ENCODE measurements around the gene MED22.
"Not testable (repeated sequence)": the region's sequence is repeated elsewhere in the genome, so short reads cannot be mapped to it uniquely, and the experiment has no call there.

Gene MED22

DNA sequence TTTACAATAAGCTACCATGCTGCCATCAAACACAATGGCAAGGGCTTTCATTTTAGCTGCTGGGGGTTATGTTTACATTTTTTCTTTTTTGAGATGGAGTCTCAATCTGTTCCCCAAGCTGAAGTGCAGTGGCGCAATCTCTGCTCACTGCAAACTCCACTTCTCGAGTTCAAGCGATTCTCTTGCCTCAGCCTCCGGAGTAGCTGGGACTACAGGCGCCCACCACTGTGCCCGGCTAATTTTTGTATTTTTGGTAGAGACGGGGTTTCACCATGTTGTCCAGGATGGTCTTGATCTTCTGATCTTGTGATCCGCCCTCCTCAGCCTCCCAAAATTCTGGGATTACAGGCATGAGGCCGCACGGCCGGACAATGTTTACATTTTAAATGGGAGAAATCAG, 13.0 kb downstream of the MED22 start:
- DNase-seq (ENCODE audit: low read depth) = not testable (repeated sequence)

DNA sequence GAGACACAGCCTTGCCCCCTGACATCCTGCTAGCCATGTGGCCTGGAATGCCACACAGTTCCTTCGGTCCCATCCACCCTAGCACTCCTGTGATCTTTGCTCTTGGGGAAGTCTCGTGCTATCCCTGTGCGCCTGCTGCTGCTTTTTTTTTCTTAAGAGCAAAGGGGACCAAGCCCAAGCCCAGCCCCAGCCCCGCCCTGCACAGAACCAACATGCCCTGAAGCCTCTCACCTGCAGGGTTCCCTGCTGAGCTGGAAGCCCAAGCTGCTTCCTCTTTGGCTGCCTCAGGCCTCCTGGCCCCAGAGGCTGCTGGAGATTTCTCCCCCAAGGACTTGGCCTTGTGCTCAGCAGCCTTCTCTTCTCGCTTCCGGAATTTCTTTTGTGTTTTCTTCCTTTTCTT, 13.8 kb downstream of the MED22 start:
- no peak for DNase-seq (ENCODE audit: low read depth)

DNA sequence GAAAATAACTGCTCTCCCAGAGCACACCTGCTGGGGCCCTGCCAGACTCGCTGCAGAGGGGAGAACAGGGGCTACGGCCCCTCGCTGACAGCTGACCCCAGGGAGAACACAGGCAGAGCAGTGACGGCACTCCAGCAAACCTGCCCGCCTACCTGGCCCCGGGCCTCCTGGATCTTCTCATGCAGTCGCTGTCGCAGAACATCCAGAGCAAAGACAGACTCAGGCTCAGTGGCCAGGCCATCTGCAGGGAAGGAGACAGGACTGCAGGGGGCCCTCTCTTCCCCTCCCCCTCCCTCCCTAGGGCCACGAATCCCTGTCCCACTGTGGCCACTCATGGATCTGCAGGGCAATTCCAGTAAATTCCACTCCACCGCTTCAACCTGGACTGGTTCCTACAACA, 14.4 kb downstream of the MED22 start:
- DNase-seq (ENCODE audit: low read depth) = no peak

DNA sequence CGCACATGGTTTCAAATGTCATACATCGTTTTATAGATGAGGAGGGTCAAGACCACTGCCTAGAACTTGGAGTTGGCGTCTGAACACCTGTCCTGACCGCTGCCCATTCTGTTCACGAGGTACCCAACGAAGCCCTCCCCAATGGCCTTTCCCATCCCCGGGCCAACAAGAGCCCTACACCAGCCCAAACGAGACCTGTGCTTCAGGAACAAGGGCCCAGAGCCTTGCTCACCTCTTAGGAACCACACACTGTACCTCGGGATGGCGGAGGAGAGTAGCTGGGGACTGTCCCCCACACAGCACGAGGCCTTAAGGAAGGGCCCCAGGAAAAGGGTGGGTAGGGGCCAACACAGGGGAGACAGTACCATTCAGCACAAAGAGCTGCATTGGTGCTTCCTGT, 14.9 kb downstream of the MED22 start:
- no peak for DNase-seq (ENCODE audit: low read depth)

DNA sequence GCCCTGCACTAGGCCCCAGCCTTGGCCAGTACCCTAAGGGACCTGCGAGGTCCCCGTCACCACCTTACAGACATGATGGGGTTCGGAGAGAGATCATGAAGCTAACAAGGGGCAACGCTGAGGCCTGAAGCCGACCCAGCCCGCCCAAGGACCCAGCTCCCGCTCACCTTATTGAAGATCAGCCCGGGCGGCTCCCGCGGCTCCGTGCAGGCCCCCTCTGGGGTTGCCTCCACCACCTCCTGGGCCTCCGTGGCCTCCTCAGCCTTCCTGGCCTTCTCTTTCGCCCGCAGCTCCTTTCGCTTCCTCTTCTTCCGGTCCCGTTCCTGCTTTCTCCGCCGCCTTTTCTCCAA, 15.6 kb downstream of the MED22 start:
- DNase-seq (ENCODE audit: low read depth) = no peak

DNA sequence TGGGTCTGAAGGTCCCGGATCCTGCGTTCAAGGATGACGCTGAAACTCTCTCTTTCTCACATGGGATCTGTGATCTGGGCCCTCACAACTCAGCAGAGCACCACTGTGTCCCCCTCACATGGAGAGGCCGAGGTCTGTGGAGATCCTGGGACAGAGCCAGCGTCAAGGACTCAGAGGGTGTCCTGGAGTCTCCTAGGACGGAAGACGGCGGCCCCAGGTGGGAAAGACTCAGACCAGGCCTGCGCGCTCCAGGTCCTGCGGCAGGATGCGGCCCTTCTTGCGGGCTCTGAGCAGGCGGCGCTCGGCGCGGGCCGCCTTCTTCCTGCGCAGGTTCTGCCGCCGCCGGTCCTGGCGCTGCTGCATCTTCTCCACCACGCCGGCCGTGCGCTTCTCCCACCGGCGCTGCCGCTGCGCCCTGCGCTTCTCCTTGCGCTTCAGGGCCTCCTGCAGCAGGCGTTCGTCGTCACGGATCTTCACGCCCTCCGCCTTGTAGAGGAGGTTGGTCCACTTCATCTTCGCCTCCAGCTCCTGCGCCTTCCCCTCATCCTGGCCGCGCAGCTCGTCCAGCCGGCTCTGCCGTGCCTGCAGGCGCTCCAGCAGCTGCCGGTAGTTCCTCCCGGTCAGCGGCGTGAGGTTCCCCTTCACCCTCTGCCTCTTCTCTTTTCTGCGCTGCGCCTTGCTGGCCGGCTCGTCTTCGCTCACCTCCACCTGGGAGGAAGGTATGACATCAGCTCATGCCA, 16.1 kb downstream of the MED22 start:
- no peak for DNase-seq (ENCODE audit: low read depth)

DNA sequence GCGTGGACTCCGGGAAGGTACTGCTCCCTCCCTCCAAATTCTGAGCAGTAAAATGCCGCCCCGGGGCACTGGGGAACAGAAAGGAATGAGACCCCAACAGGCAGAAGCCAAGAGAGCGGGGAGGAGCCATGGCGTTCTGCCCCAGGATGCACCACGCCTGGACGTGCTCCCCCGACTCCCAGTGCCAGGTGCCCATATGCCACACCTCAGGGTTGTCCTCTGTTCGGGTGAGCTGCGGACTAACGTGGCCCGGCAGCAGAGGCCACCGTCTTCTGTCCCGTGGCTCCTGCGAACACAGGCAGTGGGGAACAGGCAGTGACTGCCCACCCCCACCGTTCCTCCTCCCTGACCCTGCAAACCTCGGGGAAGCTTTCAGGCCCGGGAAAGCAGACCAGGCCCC, 16.7 kb downstream of the MED22 start:
- no peak for DNase-seq (ENCODE audit: low read depth)

DNA sequence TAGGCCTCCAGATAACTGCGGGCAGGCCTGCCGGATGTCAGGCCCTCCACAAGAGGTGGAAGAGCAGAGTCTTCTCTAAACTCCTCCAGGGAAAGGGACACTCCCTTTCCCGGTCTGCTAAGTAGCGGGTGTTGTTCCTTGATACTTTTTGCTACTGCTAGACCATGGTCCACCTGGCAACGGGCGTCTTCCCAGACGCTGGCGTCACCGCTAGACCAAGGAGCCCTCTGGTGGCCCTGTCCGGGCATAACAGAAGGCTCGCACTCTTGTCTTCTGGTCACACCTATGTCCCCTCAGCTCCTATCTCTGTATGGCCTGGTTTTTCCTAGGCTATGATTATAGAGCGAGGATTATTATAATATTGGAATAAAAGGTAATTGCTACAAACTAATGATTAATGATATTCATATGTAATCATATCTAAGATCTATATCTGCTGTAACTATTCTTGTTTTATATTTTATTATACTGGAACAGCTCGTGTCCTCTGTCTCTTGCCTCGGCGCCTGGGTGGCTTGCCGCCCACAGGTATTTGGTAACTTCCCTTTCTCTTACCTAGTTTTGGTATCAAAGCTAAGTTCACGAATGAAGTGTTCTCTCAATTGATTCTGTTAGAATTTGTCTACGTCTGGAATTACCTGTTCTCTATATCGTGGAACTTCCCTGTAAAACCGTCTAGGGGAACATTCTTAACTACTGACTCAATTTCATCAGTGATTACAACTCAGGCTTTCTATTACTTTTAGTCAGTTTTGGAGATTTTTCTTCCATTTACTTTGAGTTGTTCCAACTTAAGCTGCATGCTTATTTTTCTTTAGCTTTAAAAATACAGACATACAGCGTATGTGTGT, 18.4 kb downstream of the MED22 start:
- not testable (repeated sequence) for DNase-seq (ENCODE audit: low read depth)

DNA sequence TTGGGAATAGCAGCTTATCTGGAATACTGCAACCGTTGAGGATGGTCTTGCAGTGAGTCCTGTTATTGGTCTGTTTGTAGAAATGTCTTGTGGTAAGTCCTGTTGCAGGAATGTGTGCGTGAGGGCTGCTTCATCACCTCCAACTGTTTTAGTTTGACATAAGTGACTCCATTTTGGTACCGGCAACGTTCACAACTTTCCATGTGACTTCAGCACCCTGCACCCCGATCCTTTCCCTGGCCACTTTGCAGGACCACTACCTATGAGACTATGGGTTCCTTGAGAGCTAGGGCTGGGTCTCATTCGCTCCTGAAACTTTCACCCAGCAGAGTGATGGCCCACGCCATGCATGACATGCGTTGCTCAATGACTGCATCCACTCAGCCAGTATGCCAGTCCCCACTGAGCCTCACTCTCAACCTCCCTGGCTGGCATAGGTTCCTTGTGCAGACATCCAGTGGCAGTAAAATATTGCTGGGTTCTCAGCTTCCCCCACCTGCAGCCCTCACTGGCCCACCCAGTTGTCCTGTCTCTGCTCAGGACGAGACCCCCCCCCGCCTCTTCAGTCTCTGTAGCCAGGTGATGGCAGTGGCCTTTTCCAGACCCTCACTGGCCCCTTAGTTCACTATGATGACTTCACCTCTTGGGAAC, 20.0 kb downstream of the MED22 start:
- no peak for DNase-seq (ENCODE audit: low read depth)

DNA sequence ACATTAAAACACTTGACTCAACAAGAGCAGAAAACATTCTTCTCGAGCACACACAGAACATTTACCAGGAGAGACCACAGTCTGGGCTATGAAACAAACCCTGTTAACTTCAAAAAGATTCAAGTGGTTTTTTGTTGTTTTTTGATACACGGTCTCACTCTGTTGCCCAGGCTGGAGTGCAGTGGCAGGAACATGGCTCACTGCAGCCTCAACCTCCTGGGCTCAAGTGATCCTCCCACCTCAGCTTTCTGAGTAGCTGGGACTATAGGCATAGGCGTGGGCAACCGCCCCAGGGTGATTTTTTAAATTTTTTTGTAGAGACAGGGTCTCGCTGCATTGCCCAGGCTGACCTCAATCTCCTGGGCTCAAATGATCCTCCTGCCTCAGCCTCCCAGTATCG, 20.9 kb downstream of the MED22 start:
- DNase-seq (ENCODE audit: low read depth) = not testable (repeated sequence)

DNA sequence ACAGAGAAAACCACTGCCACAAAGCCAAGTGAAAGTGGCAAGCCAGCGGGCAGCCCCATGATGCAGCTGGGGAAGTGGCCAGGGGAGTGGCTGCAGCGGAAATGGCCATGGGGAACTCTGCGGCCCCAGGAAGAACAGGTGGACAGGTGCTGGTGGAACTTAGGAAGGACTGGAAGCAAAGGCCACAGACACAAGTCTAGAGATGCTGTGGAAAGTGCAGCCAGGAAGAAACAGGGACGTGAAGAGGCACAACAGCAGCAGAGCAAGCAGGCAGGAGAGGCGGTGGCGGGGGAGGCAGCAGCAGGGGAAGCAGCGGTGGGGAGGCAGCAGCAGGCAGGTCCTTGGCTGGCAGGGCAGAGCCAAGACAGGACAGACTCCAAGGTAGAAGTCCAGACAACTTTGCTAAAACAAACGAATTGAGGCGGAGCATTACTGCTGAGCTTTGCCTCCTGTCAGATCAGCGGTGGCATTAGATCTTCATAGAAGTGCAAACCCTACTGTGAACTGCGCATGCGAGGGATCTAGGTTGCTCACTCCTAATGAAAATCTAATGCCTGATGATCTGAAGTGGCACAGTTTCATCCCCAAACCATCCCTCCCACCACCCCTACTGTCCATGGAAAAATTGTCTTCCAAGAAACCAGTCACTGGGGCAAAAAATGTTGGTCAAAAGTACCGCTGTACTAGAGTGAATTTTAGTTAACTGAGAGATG, 23.8 kb downstream of the MED22 start:
- no peak for DNase-seq (ENCODE audit: low read depth)

DNA sequence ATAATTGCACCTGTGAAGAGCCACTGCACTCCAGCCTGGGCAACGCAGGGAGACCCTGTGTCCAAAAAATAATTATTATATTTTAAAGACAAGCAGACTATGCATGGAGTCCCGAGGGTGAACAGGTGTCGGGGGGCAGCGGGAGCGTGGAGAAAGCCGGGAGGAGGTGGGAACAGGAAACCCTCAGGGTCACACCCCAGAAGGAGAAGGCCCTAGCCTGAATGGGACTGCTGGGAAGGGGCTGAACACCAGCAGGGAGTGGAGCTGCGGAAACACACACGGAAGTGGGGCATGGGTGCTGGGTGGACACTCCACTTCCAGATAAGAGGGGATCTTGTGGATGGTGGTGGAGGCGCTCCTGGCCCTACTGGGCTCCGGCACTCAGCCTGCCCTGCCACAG, 24.7 kb downstream of the MED22 start:
- no peak for DNase-seq (ENCODE audit: low read depth)

DNA sequence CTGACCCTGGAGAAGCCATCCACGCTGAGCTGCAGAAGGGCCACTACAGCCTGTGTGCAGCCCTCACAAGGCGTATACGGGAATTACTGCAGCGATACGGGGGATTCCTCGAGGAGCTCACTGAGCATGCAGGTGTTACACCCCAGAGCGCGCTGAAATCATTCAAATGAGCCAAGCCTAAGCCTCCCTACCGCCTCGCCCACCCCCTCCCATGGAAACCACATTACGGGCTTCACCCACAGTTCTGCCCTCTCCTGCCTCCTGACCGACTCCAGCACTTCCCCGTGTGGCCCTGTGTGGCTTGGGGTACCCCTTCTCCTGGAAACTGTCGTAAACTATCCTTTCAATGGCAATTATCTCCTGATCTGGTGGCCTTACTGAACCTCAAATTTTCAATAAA, 25.2 kb downstream of the MED22 start:
- no peak for DNase-seq (ENCODE audit: low read depth)

DNA sequence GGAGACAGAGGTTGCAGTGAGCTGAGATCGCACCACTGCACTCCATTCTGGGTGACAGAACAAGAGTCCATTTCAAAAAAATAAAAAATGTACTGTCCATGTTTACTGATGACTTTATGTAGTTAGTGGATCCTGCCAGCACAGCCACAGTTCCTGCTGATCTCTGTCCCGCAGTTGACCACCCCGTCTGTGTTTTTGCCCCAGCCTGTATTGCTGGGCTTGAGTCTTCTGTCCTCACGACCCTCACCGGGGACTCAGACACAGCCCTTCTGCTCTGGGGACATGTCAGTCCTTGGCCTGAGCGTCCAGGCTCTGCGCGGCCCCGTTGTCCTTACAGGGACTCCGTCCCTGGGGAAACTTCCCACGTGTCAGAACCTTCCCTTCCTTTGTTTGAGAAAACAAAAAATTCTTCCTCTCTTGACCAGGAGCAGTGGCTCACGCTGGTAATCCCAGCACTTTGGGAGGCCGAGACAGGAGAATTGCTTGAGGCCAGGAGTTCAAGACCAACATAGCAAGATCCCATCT, 26.5 kb downstream of the MED22 start:
- no peak for DNase-seq (ENCODE audit: low read depth)

DNA sequence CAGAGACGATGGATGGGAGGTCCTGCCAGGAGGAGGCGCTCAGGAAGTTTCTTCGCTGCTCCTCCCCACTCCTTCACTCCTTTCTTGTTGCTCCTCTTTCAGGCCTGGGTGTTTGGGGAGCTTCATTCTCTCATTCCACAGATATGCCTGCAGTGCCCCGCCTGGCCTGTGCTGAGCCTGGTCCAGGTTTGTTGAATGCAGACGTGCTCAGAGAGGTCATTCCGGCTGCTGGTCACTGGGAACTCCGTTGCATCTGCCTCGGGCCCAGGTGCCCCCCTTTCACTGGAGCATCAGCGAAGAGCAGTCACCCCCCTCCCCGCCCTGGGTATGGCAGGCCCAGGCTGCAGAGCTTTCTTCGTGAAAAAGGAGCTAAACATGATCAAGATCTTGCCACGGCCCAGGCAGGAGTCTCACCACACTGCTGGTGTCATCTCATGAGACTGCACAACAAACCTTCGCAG, 27.5 kb downstream of the MED22 start:
- no peak for DNase-seq (ENCODE audit: low read depth)

DNA sequence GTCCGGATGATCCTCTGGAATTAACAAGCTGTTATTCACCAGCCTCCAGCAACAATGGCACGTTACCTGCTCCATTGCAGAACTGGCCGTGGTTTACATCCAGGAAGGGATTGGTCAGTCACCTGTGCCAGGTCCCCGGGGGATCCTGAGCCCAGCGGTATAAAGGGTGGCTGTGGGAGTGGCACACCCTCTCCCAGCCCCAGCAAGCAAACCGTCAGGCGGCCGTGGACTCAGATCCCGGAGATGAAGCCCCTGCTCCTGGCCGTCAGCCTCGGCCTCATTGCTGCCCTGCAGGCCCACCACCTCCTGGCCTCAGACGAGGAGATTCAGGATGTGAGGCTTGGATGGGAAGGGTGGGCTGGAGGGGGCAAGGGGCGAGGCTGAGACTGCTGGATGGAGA, 30.4 kb downstream of the MED22 start:
- DNase-seq (ENCODE audit: low read depth) = not testable (repeated sequence)

DNA sequence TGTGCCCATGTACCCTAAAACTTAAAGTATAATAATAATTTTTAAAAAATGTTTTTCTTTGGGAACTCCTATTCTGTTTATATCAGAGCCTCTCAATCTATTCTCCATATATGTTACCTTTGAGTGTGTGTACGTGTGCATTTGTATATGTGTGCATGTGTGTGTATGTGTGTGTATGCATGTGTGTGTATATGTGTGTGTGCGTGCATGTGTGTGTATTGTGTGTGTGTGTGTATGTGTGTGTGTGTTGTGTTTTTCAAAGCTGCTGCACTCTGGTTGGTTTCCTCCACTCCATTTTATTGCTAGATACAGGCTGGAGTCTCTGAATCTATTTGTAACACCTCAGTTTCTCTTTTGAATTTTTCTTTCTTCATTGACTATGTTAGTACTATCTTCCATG, 31.9 kb downstream of the MED22 start:
- DNase-seq (ENCODE audit: low read depth) = no peak

DNA sequence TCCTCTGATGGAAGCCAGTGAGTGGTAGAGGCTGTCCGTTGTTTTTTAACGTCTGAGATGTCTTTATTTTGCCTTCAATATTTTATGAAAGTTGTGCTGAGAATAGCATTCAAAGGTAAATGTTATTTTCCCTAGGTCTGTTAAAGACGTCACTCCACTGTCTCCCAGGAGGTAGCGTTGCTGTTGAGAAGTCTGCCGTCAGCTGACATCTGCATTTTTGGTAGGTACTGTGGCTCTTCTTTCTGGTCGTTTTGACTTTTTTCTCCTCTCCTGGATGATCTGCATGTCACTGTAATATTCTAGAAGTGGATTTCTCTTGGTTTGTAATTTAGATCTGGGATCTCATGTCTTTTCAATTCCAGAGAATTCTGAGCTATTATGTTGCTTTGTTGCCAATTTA, 38.3 kb downstream of the MED22 start:
- DNase-seq (ENCODE audit: low read depth) = no peak

DNA sequence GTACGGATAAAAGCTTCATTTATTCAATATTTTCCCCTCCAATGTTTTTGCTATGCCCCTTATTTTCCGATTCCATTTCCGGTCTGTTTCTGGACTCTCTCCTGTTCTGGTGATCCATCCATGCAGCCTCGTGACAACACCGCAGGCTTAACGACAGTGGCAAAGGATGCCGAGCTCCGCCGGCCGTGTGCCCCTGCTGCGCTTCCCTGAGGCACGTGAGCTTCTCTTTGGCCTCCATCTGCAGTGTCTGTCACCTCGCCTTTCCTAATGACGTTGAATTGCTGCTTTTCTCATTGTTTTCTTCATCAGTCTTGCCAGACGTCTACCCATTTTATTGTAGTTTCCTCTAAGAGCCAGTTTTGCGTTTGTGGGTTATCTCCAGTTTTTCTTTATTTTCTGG, 40.6 kb downstream of the MED22 start:
- no peak for DNase-seq (ENCODE audit: low read depth)

DNA sequence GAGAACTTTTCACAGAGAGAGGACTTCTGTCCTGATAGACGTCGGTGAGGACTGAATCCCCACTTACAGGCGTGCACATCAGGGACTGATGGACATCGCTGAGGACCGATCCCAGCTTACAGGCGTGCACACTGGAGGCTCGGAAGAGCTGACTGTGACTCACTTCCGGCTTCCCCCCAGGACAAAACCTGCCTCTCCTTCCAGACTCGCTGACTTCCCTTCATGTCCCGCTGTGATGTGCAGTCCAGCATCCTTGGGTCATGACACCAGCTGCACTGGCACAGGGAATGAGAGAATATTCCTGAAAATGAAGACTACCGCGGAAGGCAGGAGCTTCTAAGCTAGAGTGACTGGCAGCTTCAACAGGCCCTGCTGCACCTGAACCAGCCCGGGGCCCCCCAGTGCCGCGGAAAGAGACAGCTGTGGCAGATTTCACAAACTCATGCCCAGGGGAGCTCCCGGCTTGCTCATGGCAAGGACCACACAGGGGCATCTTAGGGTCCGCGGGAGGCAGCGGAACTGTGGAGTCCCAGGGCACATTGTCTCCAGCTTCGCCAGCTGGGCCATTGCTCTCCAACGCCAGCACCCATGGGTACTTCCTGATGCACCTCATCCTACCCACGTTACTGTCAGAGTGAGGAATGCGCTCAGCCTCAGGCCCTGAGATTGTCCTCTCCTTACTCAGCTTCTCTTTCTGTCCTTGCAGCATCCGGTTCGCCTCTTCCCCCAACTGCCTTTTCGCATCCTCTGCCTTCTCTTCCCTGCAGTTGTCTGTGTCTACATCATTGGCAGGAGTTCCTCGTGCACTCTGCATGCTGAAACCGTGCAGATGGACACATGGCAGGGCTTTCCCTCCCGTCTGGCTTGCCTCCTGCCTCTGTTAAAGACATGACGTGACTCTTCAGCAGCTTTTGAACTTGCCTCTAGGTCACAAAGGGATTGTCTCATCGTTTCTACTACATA, 41.4 kb downstream of the MED22 start:
- DNase-seq (ENCODE audit: low read depth) = no peak

DNA sequence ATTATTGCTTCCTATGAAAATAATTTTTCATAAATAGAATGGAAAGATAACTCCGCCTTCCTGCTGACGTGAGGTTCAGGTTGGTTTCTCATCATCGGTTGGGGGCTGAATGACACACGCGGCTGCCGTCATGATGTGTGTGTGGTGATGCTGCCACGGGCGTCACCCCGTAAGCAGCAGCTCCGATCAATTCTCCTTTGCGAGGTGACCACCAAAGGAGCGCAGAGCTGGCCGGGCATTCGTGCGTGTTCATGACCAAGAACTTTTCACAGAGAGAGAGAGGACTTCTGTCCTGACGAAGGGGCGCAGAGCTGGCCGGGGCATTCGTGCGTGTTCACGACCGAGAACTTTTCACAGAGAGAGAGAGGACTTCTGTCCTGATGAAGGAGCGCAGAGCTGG, 42.2 kb downstream of the MED22 start:
- DNase-seq (ENCODE audit: low read depth) = no peak
